ENCODE measurements around the gene LCORL.

GRCh38 chr4:18039113-18039512, 17.6 kb upstream of the LCORL start:
- TF ChIP-seq CTCF (IDR thresholded peaks at IDR 0.05), result no peak
- no peak for TF ChIP-seq POLR2A (IDR thresholded peaks at IDR 0.05)

All from Peyer's patch (tissue), 4 donors.